Occipital lobe (tissue), 3 donors: Measurements from ENCODE around the gene SPG7. TPM values are rescaled to one million over a fixed set of nuclear protein-coding genes. Genes with fewer than 3 reads are reported as not detected.

ENCODE experiments used
- DNase-seq: peaks from one replicate; lab custom pipeline; 2025; lab: John Stamatoyannopoulos, UW
- small RNA-seq: library from RNA; depleted of rRNA; stranded (forward); fragments of <200 nt; gene quantifications from one replicate; pipeline ENCODE3, GENCODE V24; 2014
- total RNA-seq: library from RNA; depleted of rRNA; stranded (reverse); fragments of >200 nt; gene quantifications from one replicate; pipeline ENCODE4 v1.2.3, GENCODE V29; 2014

The SPG7 gene
- total RNA-seq, 1 donor from 2014 or later: 78.1 TPM

DNA sequence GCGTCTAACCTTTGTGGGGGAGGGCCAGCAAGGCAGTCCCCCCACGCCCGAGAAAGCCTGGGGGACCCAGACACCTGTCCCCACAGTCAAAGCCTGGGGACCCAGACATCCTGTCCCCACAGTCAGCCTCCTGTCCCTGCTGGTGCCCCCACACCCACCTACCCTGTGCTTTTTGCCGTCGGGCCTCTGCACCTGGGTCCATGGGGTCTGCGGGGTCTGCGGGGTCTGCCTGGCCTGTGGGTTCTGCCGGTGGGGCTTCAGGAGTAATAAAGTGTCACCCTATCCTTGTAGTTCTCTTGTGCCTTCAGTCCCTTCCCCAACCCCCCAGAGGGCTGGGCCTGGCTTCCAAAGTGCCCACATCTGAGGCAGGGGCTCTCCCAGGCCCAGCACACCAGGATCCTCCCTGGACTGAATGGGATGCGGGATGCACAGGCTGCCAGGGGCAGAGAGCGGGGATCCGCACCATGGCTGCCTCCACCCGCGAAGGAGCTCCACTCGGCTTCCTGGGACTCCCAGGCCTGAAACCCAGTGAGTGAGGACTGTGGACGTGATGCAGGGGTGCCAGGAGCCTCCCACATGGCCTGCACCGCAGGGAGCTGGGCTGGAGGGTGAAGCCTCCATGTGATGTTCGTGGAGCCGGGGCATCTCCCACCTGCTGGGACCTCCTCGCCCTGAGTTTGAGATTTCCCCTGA, 88.9 kb downstream of the SPG7 start:
- DNase-seq: no peak

DNA sequence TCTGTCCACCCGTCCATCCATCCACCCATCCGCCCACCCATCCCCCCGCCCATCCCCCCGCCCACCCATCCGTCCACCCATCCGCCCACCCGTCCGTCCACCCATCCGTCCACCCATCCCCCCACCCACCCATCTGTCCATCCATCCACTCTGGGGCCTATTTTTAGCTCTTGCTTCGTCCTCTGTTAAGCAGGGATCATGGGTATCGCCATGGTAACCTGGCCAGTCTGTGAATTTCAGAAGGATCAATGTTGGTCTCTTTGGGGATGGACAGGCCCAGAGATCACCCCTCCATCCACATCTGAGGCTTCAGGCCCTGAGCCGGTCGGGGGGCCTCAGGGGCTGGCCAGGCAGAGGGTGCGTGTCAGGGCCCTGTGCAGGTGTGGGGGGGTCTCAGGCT, 90.0 kb downstream of the SPG7 start:
- no peak for DNase-seq

DNA sequence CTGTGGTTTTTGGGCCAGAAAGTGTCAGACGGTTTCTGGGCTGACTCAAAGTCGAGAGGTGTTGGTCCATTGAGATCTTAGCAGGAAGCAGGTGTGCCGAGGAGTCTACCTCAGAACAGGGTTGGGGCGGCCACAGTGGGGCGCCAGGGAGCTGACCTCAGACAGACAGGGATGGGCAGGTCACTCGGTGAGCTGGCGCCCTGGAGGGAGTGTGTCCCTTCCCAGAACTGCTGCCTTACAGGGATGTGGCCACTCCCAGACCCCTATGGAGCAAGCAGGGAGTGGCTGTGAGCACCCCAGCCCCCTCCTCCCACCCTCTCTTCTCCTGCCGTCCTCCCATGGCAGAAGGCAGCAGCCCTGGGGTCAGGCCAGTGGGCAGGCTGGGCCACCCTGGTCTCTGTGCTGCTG, 91.3 kb downstream of the SPG7 start:
- DNase-seq: no peak

DNA sequence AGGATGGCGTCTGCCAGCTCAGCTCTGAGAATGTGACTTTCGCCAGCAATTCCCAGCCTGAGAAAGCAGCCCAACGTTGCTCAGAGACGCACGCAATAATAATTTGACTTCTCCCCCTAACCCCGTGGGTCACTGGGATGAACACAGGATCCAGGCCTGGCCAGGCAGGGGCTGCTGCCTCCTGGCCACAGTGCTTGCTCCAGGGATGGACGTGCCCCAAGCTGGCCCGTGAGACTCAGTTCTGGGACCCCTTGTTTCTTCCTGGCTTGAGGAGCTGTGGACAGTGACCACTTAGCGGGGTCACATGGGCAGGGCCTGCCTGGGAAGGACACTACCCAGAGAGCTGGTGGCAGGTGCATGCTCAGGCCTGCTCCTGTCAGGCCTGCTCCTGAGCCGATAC, 91.7 kb downstream of the SPG7 start:
- DNase-seq: no peak

GRCh38 chr16:89600427-89600826, 92.2 kb downstream of the SPG7 start:
- no peak for DNase-seq

DNA sequence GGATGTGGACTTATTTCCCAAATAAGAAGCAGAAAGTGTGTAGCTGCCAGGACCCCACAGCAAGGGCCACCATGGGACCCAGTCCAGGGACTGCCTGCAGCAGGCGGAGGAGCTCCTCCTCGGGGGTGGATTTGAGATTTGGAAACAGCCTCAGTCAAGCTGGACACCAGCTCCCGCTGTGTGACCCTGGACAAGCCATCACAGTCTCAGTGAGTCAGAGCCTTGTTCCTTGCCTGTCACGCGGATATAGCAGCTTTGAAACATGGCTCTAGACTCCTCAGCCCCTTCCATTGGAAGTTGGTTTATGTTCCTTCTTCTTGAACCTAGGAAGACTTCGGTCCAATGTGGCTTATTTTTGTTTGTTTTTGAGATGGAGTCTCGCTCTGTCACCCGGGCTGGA, 92.8 kb downstream of the SPG7 start:
- no peak for DNase-seq

GRCh38 chr16:89601906-89602272, 93.7 kb downstream of the SPG7 start:
- DNase-seq: no peak

- DNase-seq: peak; percentile 71
Observed at GRCh38 chr16:89602273-89602951, 94.2 kb downstream of the SPG7 start.

- no peak for DNase-seq
Observed at GRCh38 chr16:89602952-89603590, 94.9 kb downstream of the SPG7 start.

DNA sequence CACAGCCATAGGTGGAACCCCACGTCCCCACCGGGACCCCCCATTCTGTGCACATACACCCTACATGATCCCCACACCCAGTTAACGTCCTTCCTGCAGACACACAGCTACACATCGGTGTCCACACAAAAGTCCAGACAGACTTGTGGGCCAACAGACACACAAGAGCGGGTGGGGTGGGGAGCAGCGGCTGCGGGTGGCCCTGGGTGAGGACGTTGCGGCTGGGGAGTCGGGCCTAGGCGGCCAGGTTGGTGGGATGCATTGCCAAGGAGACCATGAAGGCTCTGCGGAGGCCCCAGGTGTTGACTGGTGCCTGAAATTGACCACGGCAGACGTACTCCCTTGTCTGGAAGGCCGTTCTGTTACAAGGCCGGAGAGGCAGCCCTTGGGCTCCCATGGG, 96.6 kb downstream of the SPG7 start:
- no peak for DNase-seq

DNA sequence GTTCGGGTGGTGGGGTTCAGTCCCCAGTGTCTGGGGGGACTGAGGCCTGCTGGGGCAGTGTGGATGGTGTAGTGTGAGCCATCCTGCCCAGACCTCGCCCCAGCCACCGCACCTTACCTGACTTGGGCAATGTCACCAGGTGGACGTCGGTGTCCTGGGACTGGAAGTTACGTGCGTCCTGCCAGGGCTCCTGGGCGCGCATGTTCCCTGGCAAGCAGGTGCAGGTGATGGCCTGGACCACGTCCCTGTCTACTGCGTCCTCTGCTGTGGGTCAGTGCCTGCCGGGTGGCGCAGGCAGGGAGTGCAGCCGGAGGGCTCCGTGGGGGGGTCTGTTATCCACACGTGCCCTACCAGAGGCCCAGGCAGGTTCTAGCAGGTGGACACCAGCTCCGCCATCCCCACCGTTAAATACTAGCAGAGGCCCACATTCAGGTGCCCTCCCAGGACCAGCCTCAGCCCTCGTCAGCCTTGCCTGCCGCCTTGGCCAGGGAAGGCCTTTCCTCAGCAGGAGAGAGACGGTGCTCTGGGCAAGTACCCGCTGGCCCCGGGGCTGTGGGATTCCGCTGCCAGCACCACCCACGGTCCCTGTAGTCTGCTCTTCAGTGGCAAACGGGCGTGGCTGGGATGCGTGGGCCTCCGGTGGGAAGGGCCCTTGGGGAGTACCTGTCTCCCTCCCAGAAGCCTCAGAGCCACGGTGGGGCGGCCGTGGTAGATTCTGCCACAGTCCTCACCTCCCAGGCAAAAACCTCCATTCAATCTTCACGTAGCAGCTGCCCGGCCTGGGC, 97.2 kb downstream of the SPG7 start:
- DNase-seq: no peak

- DNase-seq: no peak
Observed at GRCh38 chr16:89606006-89606405, 97.8 kb downstream of the SPG7 start.

Small RNA genes lying within 50 kb of the gene (small RNA-seq; reads per million reads assigned to genes)
- not detected for gene SNORD68

Other genes with a start within 250 kb of the SPG7 start
- gene ANKRD11, start 17.8 kb upstream of the SPG7 start, total RNA-seq: 27.5 TPM
- gene RPL13, start 52.3 kb downstream of the SPG7 start, total RNA-seq: 2,357 TPM
- gene CPNE7, start 67.4 kb downstream of the SPG7 start, total RNA-seq: 14.8 TPM
- 3.9 TPM for gene DPEP1, start 105.2 kb downstream of the SPG7 start, total RNA-seq
- 66.4 TPM for gene CHMP1A, start 149.3 kb downstream of the SPG7 start, total RNA-seq
- gene SPATA33, start 149.4 kb downstream of the SPG7 start, total RNA-seq: 4.8 TPM
- gene CDK10, start 178.3 kb downstream of the SPG7 start, total RNA-seq: 22.9 TPM
- 12.5 TPM for gene SPATA2L, start 193.3 kb downstream of the SPG7 start, total RNA-seq
- gene VPS9D1, start 212.5 kb downstream of the SPG7 start, total RNA-seq: 9.7 TPM
- gene ZNF276, start 213.1 kb downstream of the SPG7 start, total RNA-seq: 14.2 TPM